HG02870 (cell line): ENCODE data around the gene NEIL1.

Source experiments
- ATAC-seq: cut with Tn5 transposase; IDR thresholded peaks from one replicate; pipeline ENCODE4 v1.9.1; 2021; ENCODE audit warnings: mild to moderate bottlenecking, moderate library complexity; ENCODE audit not compliant: unreplicated experiment

NEIL1 gene

DNA sequence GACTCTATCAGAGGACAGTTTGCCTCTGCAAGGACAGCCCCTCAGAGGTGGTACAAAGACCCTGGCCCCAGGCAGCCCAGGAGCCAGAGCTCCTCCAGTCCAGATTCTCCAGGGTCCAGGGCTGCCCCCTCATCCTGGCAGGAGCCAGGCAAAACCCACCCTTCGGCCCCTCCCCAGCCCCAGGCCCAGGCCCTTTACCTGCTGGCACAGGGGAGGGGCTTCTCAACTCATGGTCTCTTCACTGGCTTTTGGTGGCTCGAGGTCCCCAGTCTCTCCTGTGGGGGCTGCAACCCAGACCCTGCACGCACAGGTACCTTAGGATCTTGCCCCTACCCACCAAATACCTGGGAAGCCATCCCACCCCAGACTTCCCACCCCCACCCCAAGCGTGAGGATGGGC, 8.5 kb downstream of the NEIL1 start:
- no peak for ATAC-seq

DNA sequence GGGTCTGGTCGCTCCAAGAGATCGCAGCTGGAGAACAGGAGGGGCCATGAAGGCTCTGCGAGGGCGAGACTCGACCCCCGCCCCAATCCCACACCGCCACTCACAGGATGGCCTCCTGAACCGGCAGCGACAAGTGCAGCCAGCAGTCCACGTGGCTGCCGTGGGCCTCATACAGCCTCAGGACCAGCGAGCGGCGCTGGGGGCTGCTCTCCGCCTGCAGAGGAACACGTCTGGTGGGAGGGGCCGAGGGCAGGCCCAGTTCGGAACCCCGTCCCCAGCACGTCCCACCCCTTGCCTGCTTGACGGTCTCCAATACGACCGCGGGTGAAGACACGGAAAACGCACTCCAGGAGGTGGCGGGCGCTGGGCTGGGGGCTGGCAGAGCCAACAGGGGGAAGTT, 9.2 kb downstream of the NEIL1 start:
- no peak for ATAC-seq

DNA sequence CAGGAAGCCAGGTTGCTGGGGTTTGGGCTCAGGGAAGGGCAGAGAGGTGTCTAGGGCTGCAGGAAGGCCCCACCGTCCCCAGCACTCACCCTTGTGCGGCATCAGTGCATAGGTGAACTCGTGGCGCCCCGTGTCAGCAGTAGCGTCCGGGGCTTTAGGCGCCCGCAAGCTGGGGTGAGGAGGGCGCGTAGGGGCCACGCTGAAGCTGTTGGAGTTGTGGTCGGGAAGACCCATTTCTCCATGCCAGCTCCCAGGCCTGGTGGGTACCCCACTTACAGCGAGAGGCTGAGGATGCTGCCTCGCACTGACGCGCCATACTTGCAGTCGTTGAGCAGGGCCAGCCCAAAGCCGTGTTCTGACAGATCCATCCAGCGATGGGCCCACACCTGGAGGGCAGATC, 9.7 kb downstream of the NEIL1 start:
- no peak for ATAC-seq

DNA sequence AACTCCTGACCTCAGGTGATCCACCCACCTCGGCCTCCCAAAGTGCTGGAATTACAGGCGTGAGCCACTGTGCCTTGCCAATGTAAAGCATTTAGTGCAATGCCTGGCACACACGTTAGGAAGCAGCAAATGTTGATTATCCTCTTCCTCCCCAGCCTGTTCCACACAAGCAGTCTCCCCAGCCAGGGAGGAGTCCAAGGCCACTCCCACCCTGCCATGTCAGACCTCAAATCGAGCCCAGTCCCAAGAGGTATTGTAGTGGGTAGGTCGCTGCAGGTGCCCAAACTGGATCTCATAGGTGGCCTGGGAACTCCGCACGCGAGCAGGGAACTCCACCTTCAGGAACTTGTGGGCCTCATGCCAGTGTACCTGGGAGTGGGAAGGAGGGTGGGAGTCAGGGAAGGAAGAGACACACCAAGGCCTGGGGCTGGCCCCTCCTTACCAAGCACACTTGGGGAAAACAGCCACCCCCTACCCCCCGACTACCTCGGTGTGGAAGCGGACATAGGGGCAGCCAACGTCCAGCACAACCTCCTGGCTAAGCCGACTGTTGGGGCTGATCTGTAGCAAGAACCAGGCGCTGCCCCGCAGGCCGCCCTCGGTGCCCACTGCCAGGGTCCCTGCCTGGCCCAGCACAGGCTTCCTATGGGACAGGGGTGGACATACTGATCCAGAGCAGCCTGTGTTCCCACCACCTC, 11.3 kb downstream of the NEIL1 start:
- ATAC-seq = no peak

DNA sequence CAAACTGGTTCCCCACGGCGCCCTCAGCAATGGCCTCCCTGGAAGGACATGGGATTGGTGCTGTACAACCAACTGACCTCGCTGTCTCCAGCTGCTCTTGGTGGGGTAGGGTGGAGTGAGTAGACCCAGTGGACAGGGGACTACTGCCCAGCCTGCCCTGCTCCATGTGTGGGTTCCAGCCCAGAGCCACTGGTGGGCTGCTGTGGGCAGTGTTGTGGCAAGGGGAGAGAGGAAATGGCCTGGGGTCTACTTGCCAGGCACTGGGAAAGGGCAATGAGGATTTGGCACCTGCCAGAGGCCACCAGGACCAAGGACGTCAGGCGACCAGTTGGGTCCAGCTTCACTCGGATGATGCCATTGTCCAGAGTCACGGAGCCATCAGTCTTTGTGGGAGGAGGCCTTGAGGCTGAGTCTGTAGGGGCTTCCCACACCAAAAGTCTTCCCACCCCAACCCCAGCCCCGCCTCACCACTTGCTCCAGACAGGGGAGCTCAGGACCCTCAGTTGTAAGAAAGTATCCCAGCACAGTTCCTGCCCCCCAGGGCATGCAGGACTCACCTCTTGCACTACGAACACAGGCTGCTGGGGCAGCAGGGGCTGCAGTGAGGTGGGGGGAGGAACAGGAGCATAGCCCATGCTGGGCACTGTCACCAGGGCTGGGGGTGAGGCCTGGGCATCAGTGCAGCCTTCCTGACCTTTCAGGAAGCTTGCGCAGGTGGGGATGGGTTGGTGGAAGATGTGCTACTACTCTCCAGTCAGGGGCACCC, 12.1 kb downstream of the NEIL1 start:
- no peak for ATAC-seq

DNA sequence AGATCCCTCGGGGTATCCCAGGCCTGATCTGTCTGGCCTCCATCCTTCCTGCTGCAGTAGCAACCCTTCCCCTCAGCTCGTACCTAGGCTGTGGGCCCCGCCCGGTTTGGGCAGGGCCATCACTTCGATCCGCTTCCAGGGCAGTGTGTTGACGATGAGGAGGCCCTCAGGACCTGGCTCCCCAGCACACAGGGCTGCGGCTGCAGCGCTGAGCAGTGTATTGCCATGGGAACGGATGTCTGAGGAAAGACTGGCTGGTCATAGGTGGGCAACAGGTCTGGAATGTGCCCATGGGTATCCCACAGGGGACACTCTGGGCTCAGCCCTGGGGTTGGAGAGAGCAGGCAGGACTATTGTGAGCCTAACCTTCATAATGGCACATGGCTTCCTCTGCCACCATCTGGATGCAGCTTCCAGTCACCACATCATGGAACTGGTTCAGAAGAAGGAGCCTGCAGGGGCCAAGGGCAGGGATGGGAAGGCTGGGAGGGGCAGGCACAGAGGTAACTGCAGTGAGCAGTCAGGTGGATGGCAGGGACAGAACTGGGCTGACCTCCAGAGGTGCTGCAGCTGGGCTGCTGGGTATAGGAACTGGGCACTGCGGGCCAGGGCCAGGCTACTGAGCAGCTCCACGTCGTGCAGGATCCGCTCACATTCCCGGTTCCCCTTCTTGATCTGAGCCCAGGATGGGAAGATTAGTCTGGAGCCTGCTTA, 12.9 kb downstream of the NEIL1 start:
- ATAC-seq = no peak

DNA sequence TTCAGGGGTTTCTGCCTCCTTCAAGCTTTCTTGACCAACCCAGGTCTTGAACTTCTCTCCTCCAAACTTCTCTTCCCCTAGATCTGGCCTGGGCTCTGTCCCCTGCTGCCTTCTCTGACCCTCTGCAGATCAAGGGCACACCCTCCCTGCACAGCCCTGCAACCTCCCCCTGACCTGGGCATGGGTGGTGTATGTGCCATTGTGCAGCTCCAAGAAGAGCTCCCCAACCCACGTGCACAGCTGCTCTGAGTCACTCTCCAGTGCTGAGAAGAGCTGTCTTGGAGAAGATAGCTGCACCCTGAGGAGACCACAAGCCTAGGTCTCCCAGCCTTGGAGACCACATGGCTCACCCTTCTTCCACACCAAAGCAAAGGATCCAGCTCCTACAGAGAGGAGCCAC, 13.6 kb downstream of the NEIL1 start:
- ATAC-seq = no peak

DNA sequence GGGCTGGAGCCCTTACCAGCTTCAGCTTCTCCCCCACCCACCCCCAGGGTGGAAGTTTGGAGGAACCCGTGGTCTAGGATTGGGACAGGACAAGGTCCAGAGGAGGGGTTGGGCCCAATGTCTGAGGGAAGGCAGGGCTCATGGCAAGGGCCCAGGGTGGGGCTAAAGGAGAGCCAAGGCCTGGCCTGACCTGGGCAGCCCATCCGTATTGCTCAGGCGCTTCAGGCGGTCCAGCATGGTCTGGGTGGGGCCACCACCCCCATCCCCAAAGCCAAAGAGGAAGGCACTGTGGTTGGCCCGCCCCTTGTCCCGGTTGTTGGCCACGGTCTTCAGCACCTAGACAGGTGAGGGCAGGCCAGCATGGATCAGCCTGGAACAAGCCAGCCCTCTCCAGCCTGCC, 14.0 kb downstream of the NEIL1 start:
- no peak for ATAC-seq

DNA sequence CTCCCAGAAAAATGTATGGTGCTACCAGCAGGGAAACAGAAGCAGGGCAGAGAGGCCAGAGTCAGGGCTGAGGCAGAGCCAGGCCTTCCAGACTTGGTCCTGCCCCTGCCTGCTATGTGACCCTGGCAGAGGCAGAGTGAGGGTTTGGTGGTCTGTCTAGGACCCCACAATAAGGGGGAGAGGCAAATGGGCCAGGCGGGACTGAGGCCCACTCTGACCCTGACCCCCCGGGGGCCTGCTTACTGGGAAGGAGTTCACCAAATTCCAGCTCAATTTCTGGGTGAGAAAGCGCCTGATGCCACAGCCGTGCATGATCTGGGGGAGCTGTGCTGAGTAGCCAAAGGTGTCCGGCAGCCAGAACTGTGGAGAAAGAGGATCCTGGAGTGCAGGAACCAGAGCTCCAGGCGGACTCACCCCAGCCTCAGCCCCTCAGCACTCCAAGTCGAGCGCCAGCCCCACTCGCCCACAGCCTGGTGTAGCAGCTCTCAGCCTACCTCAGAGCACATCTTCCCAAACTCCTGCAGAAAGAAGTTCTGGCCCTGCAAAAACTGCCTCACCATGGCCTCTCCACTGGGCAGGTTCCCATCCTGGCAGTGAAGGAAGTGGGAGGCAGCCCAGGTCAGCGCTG, 14.6 kb downstream of the NEIL1 start:
- no peak for ATAC-seq

DNA sequence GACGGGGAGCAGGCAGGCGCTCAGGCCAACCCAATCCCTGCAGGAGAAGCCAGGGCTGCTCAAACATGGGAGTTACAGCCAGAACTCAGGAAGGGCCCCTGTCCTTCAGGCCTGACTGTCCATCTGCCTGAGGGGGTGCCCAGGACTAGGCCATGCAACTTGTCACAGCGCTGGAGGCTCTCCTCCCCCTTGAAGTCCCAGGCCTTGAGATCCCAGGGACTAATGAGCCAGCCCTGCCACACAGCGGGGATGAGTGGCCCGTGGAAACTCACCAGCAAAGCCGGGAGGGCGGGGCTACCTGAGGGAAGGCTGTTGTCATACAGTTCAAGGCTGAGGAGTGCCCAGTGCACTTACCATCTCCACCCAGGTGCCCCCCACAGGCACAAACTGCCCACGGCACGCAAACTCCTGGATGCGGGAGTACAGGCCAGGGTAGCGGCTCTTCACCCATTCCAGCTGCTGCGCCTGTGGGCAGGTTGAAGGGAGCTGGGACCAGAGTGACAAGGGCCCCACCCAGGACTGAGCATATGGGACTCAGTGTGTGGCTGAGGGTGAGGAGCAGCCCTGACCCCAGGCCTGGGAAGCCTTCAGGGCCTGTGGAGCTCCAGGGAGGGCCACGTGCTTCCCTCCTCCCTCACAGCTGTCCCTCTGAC, 15.3 kb downstream of the NEIL1 start:
- ATAC-seq = no peak

DNA sequence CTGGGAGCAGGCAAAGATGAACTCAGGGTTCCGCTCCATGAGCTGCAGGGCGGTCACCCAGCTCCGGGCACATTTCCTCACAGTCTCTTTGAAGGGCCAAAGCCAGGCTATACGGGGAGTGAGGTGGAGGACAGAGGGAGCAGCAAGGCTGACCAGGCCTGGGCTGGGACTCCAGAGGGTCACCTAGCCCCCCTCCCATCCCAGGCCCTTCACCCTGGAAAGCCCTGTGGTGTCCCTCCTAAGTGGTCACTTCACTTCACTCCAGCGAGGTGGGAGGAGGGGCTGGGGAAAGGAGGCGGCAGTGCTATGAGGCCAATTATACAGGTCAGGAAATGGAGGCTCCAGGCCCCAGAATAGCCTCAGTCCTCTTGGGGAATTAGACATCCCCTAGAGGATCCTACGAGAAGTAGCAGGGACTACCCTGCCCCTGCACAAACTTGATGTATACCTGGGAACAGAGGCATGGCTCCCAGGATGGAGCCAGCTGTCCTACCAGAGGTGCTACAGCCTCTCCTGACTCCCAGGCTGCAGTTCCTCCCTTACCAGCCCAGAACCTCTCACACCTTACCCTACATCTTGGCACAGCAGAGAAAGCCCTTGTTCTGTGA, 15.9 kb downstream of the NEIL1 start:
- ATAC-seq = no peak

DNA sequence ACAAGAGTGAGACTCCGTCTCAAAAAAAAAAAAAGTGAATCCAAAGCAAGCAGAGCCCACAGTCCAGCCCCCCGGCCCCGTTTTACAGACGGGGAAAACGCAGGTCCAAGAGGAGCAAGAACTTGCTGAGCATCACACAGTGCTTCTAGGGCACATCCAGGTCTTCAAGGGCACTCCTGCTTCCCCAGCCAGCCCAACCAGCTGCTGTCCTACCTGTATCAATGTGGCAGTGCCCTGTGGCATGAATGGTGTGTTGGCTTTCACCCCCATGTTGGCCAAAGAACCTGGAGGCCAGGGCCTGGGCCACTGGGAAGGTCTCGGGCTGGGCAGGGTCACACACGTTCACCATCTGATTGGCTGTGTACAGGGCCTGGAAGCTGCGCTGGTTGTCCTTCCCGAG, 16.9 kb downstream of the NEIL1 start:
- no peak for ATAC-seq

DNA sequence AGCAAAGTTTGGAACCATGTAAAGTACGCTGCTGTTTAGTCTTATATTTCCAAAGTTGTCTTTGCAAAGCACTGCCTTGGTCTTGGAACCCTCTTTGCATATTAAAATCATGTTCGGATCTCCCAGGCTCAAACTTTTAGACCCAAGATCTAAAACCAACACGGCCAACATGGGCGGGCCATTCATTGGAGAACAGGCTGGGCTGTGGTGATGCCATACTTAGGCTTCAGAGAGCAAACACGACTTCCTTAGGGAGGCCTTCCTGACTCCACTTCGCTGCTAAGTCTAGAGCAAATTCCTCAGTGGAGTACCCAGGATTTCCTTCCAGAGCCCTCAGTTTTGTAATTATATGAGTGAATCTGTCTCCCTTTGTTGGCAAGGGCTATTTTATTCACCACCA, 18.0 kb downstream of the NEIL1 start:
- no peak for ATAC-seq

DNA sequence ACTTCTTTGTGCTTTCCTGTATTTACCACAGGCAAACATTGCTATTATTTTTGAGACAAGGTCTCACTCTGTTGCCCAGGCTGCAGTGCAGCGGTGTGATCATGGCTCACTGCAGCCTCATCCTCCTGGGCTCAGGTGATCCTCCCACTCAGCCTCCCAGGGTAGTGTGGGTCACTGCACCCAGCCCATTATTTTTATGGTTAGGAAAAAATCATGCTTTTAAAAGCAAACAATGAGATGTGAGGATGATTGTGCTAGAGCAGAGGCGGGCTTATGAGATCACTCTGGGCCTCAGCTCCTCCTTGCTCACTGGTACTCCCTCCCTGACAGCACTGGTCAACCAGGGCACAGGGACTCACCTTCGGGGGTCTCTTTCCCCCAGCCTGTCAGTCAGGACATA, 19.3 kb downstream of the NEIL1 start:
- no peak for ATAC-seq

DNA sequence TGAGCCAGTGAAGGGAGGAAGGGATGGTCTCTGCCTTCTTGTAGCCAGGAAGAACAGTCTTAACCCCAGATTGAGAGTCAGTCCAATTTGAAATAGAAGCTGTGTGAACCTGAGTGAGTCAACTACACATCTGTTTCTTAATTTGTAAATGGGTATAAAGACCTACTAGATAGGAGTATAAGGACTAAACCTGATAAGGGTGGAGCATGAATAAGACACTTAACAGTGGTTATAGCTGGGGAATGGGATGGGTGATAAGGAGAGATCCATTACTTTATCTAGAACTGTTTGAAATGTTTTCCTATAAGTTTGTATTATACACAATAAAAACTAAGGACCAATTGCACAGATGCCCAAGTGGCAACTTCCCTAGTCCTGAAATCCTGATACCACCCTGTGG, 20.2 kb downstream of the NEIL1 start:
- ATAC-seq = no peak

DNA sequence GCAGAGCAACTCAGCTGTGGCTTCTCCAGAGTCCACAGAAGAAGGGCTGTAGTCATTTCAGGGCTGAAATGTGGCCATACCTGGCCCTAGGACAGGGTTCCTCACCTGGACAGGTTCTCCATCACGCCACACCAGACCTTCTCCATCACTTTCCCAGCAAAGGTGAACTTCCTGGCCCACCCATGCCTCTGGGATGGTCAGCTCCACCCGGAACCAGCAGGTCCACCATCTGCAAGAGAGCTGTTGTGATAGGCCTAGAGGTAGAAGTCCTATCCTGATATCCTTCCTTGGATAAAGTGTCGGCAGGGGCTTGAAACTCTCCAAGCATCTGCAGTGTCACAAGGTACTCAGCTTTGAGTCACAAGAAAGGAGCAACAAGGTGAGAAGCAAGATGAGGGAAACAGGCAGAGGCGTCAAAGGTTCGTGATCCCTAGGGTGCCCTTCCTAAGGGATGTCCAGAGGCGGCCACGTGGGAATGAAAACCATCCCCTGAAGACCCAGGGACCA, 20.6 kb downstream of the NEIL1 start:
- no peak for ATAC-seq

DNA sequence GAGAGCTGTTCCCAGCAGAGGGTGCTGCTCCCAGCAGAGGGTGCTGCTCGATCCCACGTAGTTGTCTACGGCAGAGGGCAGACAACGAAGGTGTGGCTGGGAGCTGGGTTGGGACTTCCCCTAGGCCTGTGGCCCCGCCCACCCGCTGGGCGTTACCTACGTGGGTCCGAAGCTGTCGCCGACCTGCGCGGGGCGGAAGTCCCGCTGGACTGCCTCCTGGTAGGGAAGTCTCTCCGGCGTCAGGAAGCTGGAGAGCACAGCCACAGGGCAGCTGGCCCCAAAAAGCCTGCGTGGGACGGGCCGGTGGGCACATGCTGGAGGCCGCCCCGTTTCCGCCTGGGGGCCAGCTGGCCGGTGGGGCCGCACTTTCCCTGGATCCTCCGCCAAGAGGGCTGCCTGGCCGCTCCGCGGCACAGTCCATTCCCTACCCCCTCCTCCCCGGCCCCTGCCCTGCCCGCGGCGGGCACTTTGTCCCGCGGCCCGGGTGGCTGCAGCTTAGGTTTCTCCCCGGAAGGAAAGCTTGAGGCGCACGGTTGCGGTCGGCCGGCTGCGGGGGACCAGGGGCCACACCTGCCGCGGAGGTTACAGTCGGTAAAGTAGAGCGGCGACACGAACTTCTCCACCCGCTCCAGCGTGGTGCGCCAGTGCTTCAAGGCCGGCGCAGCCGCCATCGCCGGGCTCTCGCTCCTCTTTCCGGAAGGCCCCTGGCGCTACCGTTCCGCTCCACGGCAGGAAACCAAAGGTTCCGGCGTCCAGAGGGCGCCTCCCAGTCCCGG, 21.3 kb downstream of the NEIL1 start, which contains the start of gene MAN2C1:
MAN2C1 (minus strand) TSS at position 695 of the 776 bp plus-strand sequence; CDS start at position 671, 24 bp downstream.
- peak; percentile 87 for ATAC-seq

DNA sequence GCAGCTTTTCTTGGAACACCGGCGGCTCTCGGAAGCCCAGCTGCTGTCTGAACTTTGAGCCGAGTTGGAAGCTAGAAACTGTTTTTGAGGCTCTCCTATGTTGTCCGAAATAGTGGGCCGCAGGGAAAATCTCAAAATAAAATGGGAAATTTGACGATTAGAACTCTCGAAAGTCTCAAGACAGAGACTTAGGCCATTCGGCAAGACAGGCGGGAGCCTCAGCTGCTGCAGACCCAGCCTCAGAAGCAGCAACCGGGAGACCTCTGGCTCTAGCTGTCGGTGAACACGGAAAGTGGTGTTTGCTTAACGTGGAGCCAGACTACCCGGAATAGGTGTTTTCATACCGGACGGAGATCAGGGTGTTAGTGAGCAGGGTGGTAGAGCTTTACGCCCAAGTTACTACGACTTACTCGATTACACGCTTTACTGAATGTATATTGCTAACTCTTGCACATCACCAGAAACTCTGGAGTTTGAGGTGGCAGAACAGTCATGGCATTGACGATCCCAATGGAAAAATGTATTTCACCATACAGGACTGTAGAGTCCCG, 21.9 kb downstream of the NEIL1 start:
- no peak for ATAC-seq

DNA sequence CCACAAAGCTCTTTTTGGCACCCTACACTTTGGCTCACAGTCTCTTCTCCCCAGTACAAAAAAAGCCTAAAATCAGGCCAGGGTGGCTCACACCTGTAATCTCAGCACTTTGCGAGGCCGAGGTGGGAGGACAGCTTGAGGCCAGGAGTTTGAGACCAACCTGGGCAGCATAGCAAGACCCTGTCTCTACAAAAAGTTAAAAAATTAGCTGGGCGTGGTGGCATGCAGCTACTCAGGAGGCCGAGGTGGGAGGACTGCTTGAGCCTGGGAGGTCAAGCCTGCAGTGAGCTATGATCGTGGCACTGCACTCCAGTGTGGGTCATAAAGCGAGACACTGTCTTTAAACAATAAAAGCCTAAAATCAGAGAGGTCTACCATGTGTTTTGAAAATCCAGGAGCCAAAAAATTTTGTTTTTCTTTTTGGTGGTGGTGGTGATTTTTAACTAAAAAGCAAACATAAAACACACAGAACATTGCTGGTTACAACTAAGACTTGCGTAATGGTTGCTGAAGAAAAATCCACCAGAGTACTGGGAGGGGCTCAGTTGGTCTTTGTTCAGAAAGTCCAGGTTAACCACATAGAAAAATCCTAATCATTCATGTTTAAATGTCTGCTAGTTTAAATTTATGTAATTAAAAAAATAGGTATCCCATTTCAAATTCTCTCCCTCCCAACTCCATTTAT, 23.2 kb downstream of the NEIL1 start:
- ATAC-seq = no peak
